K562 (cell line): ENCODE results near the gene FGFRL1. TPM values are rescaled to one million over a fixed set of nuclear protein-coding genes. Genes with fewer than 3 reads are reported as not detected.

ENCODE experiments used
- ESRRB ChIP-seq: fragments of 250-450 bp; sonication (Bioruptor Pico); IDR thresholded peaks from 2 replicates; pipeline ENCODE4 v1.5.0; 2020; ENCODE audit warnings: mild to moderate bottlenecking, moderate library complexity, borderline replicate concordance
- GTF3C2 ChIP-seq: IDR thresholded peaks from 3 replicates; pipeline ENCODE4 v1.6.1; 2011; ENCODE audit warnings: borderline replicate concordance, mild to moderate bottlenecking, moderate library complexity; ENCODE audit not compliant: insufficient read length; ENCODE audit errors: extremely low read depth
- IRF9 ChIP-seq: fragments of 450-650 bp; IDR thresholded peaks from 2 replicates; pipeline ENCODE4 v1.6.1; 2016; ENCODE audit warnings: missing biosample characterization, missing genetic modification characterization
- JUND ChIP-seq, 2 experiments: IDR thresholded peaks; 2 replicates in 1 of 2; 3 replicates in 1 of 2; pipeline ENCODE4 v1.6.1; 2011; ENCODE audit warnings: borderline replicate concordance in 2 of 2, low read depth in 2 of 2, low read length in 2 of 2, improper control_type of control experiment in 1 of 2, missing biosample characterization in 1 of 2, missing genetic modification characterization in 1 of 2, missing genetic modification reagents in 1 of 2
- NKRF ChIP-seq: fragments of 450-650 bp; IDR thresholded peaks from 2 replicates; pipeline ENCODE4 v1.6.1; 2016; ENCODE audit warnings: borderline replicate concordance
- SMAD3 ChIP-seq: fragments of 450-650 bp; formaldehyde crosslinking; conservative IDR thresholded peaks from 2 replicates; pipeline ENCODE4 v1.4.0; 2020; ENCODE audit warnings: mild to moderate bottlenecking
- SMAD4 ChIP-seq: fragments of 250-450 bp; sonication (Bioruptor Pico); conservative IDR thresholded peaks from 2 replicates; pipeline ENCODE4 v1.8.0; 2021; ENCODE audit warnings: inconsistent platforms, mild to moderate bottlenecking, moderate library complexity
- ZNF146 ChIP-seq: IDR thresholded peaks from one replicate; pipeline ENCODE4 v1.6.1; 2018; ENCODE audit warnings: missing compliant biosample characterization; ENCODE audit not compliant: unreplicated experiment
- ZNF407 ChIP-seq: fragments of 450-650 bp; IDR thresholded peaks from 2 replicates; pipeline ENCODE4 v1.6.1; 2016; ENCODE audit warnings: low read depth
- ZNF668 ChIP-seq: fragments of 250-450 bp; sonication (Bioruptor Pico); IDR thresholded peaks from 2 replicates; pipeline ENCODE4 v1.8.0; 2022; ENCODE audit warnings: mild to moderate bottlenecking, inconsistent platforms
- ZNF766 ChIP-seq: fragments of 200-800 bp; sonication (Bioruptor generic); conservative IDR thresholded peaks from 2 replicates; pipeline ENCODE4 v1.6.1; 2016; ENCODE audit warnings: missing genetic modification characterization, missing compliant biosample characterization
- polyA plus RNA-seq, 8 experiments: library from polyadenylated mRNA; depleted of rRNA in 4 of 8; stranded (reverse) in 5 of 8; unstranded in 3 of 8; fragments of >200 nt; fragmentation: Nextera tagmentation in 2 of 8; fragmentation: Illumina TruSeq in 1 of 8; extraction: Ambion mirVana in 2 of 8; extraction: Trizol in 1 of 8; gene quantifications; 2 replicates each; pipeline versions ENCODE4 v1.2.1 to v1.2.3, GENCODE V29; 2011 to 2014; ENCODE audit warnings: inconsistent platforms in 1 of 8, missing spikeins in 1 of 8
- total RNA-seq, 7 experiments: library from RNA; depleted of rRNA in 6 of 7; stranded (reverse); fragments of >200 nt in 6 of 7; fragmentation: Illumina TruSeq in 2 of 7; extraction: Trizol in 2 of 7; gene quantifications; 2 replicates each; pipeline versions ENCODE4 v1.2.1 to v1.2.3, GENCODE V29; 2011 to 2021; ENCODE audit warnings: low replicate concordance in 1 of 7

FGFRL1 gene
- total and polyA plus RNA-seq, 9 of the 15 experiments (the other 6 are each of a cell fraction or from before 2014, with no cell fraction given): 0.34 to 49.9 (median 14.6) TPM

DNA sequence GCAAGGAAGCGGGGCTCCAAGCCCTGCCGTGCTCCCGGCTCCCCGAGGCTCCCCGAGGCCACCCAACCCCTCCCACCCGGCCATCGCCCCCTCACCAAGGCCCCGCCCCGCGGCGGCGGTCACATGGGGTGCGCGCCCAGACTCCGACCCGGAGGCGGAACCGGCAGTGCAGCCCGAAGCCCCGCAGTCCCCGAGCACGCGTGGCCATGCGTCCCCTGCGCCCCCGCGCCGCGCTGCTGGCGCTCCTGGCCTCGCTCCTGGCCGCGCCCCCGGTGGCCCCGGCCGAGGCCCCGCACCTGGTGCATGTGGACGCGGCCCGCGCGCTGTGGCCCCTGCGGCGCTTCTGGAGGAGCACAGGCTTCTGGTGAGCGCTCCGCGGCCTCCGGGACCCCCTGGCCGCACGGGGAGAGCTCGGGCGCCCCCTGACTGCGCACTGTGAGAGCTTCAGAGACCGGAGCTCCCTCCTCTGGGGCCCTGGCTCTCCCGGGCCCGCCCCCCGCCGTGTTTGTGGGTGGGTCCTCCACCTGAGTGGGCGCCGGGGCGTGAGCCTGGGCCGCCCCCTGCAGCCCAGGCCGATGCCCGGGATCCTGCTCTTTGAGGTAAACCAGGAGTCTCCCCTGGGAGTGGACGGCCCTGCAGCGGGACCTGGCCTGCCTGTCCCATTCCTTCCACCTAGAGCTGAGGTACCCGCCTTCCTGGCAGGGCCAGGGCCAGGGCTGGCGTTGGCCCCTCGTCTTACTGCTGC lies 24.4 kb upstream of the FGFRL1 start, which contains the start of gene IDUA (continued):
- TF ChIP-seq GTF3C2 (no peak), SMAD4 (CRISPR knock-in tag) (peak; percentile 82; the same call in 1 of the 2 replicates), ESRRB (CRISPR knock-in tag) (no peak), IRF9 (tag) (no peak), ZNF668 (no peak), ZNF146 (CRISPR knock-in tag) (no peak), NKRF (no peak), ZNF766 (CRISPR knock-in tag) (no peak), SMAD3 (CRISPR knock-in tag) (no peak), JUND (IDR thresholded peaks at IDR 0.05; ENCODE audit: borderline replicate concordance, low read depth, low read length) (peak; percentile 15; the same call in 1 of the 2 replicates), JUND (tag; IDR thresholded peaks at IDR 0.05; ENCODE audit: borderline replicate concordance, low read depth, low read length) (no peak), ZNF407 (no peak)
